Stimulated activated naive CD4-positive, alpha-beta T cell (primary cell): Measurements from ENCODE around the gene RPTOR.
"Not testable (repeated sequence)": the region's sequence is repeated elsewhere in the genome, so short reads cannot be mapped to it uniquely, and the experiment has no call there.

Source experiments
- DNase-seq, 6 experiments: peaks; one replicate each; lab custom pipeline; 2025; lab: John Stamatoyannopoulos, UW

The RPTOR gene

DNA sequence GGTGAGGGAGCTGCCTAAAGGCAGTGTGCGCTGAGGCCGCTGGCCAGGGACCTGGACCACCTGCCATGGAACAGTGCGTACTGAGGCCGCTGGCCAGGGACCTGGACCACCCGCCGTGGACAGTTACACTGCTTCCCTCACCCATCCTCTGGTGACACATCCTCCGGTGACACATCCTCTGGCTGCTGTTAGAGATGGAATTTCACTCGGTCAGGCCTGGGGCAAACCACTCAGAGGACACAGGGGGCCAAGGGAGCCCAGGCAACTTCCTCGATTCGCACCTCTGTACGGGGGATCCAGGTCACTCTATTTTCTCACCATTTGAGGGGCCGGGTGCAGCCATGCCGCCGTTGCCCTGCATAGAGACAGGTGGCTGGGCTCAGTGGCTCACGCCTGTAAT lies 32.4 kb upstream of the RPTOR start:
- no peak for DNase-seq

DNA sequence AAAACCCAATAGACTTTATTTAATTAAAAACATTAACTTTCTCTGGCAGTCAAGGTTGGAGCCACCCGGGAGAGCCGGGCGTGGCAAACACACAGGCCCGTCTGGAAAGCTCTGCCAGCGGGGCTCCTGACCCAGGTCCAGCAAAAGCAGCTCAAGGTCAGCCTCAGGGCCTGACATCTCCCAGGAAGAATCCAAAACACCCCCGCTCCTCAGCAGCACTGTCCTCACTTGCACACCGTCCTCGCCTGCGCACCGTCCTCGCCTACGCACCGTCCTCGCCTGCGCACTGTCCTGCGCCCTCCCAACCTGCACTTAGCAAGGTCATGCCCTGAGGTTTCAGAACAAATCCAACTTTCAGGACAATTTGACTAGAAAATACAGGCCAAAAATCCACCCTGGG lies 31.4 kb upstream of the RPTOR start:
- DNase-seq, result no peak

DNA sequence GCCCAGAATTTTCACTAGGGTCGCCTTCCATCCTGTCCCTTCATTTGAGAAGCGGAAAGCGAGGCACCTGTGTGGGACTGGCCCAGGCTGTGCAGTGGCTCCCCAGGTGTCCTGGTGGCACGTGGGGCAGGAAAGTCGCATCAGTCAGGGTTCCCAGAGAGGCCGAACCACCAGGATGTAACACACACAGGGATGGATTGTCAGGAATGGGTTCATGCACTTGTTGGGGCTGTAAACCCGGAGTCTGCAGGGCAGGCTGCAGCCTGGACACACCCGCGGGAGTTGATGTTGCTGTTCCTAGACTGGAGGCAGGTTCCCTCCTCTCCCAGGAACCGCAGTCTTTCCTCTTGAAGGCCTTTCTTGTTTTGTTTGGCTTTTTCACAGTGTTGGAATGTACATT lies 30.7 kb upstream of the RPTOR start:
- DNase-seq, result no peak

DNA sequence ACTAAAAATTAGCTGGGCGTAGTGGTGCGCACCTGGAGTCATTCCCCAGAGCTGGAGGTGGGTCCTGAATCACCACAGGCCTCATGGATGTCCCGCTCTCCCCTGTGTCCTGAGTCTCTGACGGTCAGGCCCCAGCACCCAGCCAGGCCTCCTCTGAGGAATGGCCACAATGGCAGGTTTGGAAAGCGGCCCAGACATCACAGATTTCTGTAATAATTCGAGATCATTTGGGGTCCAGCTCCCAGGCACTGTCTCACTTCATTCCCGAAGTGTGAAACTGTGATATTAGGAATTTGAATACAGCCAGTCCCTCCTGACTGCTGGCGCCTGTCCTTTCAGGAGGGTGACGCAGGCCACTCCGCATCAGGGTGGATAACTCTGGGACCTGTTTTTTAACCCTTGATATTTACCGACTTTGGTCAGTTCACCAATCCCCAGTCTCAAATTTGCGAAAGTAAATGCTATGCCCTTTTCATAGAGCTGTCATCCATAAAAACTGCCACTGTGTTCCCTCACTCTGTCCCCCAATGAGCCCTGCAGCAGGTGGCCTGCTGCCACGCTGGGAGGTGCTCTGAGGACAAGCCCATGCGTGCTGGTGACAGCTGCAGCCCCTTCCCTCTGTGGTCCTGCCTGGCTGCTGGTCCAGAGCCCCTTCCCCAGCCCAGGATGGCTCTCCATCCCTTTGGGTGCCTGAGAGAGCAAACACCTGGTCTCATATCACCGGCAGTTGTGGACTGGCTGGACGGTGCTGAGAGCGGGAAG lies 28.3 kb upstream of the RPTOR start:
- no peak for DNase-seq

DNA sequence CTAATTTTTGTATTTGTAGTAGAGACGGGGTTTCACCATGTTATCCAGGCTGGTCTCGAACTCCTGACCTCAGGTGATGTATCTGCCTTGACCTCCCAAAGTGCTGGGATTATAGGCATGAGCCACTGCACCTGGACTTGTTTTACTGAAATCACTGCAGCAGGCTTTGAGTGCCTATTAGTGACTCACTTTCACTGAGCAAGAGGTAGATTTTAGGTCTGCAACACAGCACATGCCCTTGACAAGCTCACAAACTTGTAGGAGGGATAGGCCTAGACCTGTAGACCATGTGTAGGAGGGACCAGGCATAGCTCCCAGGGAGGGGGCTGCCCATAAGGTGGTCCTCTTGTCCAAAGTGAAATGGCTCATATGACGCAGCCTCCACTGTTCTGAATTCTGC lies 27.0 kb upstream of the RPTOR start:
- no peak for DNase-seq

DNA sequence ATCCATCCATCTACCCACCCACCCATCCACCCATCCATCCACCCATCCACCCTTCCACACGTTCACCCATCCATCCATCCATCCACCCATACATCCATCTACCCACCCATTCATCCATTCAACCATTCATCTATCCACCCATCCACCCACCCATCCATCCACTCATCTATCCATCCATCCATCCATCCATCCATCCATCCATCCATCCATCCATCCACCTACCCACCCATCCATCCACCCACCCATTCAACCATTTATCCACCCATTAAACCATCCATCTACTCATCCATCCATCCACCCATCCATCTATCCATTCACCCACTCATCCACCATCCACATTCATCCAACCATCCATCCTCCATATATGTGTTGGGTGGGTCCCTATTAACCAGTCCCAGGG lies 26.2 kb upstream of the RPTOR start:
- no peak for DNase-seq

DNA sequence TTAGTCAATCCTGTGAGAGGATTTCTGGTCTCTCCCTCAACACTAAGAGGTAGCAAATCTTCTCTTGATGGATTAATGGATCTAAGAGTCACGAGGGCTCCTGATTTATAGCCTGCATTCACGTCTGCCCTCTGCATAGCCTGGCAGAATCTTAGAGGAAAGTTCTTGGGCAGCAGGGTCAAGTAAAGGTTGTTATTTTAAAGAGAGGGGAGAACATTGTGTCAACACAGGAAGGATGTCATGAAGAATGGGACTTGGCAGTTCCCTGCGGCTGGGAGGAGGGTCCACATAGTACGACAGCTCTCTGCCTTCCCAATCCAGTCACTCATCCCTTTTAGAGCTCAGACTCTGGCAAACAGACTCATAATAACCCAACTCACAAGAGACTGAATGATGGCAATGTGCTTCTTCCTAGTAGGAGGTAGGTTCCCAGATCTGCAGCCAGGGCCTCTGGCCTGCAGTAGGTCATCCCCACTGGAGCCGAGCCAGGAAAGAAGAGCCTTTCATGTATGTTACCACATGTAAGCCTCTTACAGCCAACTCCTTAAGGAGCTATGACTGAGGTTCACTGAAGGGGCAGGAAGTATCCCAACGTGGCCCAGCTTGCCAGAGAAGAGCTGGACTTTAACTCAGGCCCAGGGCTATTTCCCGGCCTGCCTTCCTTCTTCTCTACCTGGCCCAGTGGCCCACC lies 25.4 kb upstream of the RPTOR start:
- no peak for DNase-seq

DNA sequence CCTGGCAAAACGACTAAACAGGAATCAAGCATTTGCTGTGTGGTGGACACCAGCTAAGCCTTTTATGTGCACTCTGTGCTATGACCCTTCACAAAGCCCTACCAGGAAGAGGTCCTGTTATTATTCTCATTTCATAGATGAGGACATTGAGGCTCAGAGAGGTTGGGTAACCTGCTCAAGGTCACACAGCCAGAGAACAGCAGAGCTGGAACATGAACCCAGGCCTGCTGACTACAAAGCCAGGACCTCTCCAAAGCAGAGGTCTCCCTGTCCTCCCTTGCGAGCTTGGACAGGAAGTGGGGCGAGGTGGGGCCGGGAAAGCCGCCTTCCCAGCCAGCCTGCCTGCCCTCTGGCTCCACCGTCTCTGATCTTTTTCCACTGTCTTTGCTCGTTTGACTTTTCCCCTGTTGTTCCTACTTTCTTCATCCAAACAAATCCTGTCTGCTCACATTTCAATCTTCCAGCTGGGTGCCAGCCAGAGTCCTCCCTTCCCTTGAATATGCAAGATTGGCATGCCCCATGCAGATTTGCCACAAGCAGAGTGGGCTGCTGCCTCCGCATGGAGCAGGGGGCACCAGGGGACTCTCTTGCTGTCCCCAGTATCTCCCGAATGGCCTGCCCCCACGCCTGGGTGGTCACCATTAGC lies 23.7 kb upstream of the RPTOR start:
- no peak for DNase-seq

DNA sequence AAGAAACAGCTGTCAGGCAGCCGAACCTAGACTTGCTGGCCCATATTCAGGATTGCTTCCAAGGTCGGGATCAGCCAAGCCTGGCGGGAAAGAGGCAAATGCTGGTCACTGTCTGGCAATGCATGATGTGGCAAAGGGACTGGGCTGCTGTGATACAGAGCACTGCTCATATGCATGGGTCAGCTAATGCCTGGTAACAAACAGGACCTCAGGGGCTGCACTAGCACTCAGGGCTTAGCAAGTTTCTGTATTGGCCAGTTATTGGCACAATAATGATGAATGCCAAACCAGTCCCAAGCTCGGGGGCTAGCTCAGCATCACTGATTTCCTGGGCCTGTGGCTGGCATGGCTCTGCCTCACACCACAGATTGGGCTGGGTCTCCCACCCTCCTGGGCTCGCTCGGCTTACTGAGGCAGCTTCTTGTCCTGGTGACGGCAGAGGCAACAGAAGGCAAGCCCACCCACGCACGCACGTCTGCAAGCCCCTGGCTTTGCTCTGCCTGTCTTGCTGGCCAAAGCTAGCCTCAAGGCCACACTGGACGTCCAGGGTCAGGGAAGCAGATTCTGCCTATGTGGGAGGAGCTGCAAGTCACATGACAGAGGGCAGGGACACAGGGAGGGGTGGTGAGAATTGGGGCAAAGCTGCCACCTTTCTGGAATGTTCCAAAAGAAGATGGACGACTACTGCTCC lies 21.4 kb upstream of the RPTOR start:
- DNase-seq, result no peak

DNA sequence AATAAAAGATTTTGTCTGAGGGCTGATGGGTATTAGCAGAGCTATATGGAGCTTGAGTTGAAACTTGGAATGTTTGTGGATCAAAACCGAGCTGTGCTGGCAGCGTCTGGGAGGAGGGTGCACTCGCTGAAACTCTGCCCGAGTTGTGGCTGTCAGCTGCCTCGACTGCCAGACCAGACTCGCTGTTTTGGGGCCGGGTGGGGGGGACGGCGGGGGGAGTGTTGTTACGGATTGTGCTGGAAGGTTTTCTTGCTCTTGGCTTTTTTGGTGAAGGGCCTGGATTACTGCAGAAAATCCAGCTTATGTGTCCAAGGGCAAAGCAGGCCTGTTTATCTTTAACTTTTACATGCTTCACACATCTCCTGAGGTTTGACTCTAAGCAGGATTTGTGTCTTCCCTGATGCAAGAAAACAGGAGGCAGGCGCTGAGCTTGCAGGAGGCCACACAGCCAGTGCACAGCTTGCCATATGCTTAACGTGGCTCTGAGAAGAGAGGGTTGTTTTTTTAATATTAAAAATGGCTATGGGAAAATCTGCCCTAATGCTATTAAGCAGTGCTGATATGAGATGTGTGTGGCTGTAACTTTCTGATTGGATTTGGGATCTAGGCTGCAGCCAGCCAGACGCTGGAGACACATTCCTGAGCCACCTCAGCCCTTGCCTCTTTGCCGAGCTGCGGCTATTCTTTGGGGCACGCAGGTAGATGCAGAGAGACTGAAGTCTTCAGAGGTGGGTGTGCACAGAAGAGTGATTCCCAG lies 20.5 kb upstream of the RPTOR start:
- DNase-seq, result no peak

DNA sequence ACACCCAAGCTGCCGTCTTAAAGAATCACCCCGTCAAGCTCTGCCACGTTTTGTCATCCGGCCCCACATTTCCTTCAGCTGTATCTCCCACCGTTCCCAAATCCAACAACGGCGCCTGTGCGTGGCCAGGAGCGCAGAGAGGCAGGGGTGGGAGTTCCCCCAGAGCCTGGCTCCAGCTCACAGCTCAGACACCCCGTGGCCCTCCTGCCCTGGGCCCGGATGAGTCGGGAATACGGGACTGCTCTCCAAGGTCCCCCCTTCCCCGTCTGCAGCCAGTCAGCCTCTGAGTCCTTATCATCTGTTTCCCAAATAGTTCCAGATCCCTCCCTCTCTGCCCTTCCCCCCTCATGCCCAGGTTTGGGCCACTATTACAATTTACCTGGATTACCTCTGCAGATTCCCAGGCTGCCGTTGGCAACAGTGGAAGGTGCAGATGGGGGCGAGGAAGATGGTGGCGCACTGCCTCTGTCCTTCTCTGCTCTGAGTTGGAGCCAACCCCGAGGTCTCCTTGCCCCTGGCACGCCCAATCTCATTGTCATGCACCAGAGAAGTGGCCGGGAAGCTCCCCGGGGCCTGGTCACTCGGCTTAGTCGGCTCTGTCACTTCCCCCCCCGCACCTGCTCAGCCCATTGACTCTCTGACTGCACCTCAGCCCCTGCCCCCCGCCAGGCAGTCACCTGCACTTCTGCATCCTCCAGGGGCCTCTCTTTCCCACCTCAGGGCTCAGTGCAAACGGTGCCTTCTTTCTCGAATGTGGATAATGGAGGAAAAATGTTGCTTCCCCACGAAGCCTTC lies 18.3 kb upstream of the RPTOR start:
- no peak for DNase-seq

DNA sequence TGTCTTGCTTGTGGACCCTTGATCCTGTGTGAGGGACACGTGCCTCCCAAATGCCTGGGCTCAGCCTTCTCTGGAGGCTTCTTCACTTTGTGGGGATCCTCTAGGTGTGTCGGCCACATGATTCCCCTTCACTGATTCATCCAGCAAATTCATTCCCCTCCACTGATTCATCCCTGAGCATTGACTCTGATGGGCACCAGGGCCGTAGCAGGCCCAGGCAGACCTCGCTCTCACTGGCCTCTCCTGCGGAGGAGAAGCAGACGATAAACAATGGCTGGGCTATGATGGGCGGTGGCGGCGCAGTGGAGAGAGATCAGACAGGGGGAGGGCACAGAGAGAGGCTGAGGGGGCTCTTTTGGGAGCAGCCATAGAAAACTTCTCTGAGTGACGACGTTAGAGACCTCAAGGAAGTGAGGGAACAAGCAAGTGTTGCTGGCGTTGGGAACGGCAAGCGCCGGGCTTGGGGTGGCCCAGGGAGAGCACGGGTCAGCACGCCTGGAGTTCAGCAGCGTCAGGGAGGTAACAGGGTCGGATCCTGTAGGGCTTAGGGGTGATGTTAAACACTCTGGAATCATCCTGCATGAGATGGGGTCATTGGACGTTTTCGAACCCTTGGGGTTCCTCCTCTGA lies 17.5 kb upstream of the RPTOR start:
- no peak for DNase-seq

DNA sequence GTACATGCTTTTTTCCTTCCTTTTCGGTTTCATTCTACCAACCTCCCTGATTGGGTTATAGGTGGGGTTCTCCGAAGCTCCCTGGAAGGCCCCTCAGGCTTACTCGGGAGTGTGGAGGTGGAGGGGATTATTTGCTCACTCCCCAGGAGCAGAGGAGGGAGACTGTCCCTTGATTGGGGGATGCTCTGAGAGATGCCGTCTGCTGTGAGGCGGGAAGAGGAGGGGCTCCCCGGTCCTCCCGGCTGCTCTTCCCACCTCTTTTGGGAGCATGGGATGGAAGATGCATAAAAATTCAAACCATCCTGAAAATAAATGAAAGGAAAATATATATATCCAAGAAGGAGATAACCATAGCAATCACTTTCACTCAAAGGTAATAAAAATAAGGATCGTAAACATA lies 16.1 kb upstream of the RPTOR start:
- DNase-seq, result no peak

DNA sequence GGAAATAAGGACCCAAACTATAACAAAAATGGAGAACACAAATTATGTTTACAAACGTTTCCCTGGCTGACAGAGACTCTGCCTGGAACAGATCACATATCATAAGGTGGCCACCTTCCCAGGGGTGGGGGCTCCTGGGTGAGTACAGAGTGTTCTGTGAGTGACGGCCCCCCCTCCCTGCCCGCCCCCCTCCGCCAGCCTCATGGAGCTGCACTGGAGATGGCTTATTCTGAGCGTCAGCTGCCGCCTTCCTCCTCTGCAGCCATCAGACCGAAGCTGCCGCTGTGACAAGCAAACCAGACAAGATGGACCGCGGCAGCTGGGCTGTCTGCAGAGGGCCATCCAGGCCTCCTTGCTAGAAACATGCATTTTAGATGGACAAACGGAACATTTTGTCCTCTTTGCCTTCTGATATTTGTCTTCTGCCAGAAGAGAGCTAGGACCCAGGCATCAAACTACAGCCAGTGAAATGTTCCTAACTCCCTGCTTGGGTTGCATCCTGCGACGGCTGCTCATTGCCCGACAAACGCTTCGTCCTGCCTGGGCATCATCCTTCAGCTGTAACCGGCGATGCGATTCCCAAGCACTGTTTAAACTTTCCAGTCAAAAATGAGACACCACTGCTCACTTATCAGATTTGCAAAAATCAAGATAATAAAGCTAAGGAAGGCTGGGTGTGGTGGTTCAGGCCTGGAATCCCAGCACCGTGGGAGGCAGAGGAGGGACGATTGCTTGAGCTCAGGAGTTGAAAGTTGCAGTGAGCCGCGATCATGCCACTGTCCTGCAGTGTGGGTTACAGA lies 15.3 kb upstream of the RPTOR start:
- no peak for DNase-seq

DNA sequence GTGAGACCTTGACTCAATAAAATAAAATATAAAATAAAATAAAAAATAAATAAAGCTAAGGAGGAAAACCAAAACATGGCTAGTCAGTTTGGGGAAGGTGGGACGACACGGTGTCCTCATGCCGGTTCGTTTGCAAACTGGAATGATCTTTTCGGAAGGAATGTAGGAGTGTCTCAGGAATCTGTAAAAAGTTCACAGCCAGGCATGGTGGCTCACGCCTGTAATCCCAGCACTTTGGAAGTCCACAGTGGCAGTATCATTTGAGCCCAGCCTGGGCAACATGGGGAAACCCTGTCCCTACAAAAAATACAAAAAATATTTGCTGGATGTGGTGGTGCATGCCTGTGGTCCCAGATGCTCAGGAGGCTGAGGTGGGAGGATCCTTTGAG lies 14.7 kb upstream of the RPTOR start:
- DNase-seq, result no peak

DNA sequence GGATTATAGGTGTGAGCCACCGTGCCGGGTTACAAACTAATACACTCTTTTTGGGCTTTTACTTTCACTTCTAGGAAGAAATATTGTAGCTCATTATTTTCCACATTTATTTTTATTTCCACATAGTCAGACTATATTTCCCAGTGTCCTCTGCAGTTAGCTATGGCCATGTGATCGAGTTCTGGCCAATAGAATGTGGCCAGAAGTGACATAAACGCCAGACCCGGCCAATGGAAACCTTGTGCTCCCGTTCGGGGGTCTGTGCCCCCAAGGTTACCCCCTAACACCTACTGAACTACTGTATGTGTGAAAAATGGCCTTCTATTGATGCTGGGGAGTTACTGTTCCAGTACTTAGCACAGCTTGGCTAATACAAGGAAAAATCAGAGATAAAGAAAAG lies 13.2 kb upstream of the RPTOR start:
- DNase-seq, result no peak

DNA sequence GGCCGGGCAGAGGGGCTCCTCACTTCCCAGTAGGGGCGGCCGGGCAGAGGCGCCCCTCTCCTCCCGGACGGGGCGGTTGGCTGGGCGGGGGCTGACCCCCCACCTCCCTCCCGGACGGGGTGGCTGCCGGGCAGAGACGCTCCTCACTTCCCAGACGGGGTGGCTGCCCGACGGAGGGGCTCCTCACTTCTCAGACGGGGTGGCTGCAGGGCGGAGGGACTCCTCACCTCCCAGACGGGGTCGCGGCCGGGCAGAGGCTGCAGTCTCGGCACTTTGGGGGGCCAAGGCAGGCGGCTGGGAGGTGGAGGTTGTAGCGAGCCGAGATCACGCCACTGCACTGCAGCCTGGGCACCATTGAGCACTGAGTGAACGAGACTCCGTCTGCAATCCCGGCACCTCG lies 7.3 kb upstream of the RPTOR start:
- DNase-seq, result not testable (repeated sequence)

DNA sequence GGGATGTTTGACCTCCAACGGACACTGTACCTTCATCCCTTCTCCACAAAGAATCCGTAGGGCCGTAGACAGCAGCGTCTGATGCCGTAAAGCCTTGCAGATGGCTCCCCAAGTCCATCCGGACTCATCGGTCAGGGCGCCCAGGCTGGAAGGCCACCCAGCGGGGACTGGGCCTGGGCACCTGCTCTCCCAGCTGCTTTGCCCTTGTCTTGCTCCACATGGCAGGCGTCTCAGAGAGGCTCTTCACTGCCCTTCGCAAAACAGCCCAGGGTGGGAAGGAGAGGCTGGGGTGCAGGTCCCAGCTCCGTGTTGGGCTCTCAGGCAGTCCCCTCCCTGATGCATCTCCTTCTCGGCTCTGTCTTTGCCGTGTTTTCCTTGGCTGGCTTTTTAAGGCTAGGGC lies 6.2 kb upstream of the RPTOR start:
- DNase-seq, result no peak

DNA sequence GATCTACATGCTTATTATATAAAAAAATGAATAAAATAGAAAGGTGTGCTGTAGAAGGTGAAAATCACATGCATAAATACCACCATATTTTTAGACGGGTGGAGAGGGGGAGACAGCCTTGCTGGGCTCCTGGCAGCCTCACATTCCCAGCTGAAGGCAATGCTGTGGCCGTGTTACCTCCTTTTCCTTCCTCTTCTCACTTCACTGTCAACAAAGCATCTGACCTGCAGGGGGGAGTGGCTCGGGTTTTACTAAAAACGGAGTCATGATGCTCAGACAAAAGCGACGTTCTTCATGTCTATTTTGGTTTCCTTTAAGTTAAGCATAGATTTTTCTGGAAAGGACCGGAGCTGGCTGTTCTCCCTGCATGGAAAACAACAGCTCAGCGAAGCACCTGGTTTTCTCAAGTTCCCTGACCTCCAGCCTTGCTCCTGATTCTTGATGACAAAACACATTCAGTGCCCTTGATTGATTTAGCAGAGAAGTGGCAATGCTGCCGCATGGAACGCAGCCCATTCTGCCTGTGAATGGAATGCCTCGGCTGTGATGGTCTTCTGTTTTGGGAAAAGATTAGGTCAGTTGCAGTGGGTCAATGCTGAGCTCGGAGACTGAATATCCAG lies 5.5 kb upstream of the RPTOR start:
- peak in 2 of 6 experiments; percentile 2 to 4 for DNase-seq

DNA sequence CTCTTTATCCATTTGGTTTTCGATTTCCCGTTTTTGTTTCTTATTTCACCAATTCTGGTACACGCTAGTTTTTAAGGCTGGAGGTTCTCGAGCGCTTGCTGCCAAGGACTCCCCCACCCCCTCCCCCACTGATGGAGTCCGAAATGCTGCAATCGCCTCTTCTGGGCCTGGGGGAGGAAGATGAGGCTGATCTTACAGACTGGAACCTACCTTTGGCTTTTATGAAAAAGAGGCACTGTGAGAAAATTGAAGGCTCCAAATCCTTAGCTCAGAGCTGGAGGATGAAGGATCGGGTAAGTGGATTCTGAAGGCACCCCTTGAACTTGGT lies 825 bp downstream of the RPTOR start:
- DNase-seq, result no peak
